ENCODE measurements around the gene RBM20. TPM values are rescaled to one million over a fixed set of nuclear protein-coding genes. Genes with fewer than 3 reads are reported as not detected.

The RBM20 gene
- total RNA-seq, 1 experiment from 2014 or later, result 0.10 TPM

GRCh38 chr10:110828525-110828924 lies 184.4 kb downstream of the RBM20 start:
- CTCF ChIA-PET, result no interaction called here
- POLR2A ChIA-PET, result no interaction called here

GRCh38 chr10:110829721-110830410 lies 185.7 kb downstream of the RBM20 start:
- intact Hi-C loops (cut with micrococcal nuclease; ENCODE audit: unreplicated experiment), result no loop called here
- H3K27me3 ChIP-seq (ENCODE audit: control insufficient read depth, insufficient read depth, low read length), result peaks cover 3% of the 10 kb centered on the region
- TF ChIP-seq SIN3A (IDR thresholded peaks at IDR 0.05; ENCODE audit: borderline replicate concordance, insufficient read depth, low read depth, low read length) (no peak), CTCF (IDR thresholded peaks at IDR 0.05) (no peak), TCF7L2 (IDR thresholded peaks at IDR 0.05; ENCODE audit: low read depth, low read length) (no peak), REST (IDR thresholded peaks at IDR 0.05; ENCODE audit: insufficient read depth in 1 of 2, low read depth in 2 of 2, low read length in 1 of 2) (no peak), POLR2AphosphoS5 (IDR thresholded peaks at IDR 0.05; ENCODE audit: low read depth, low read length) (no peak)
- no TSS peak for BruUV-seq (replicated peaks)
- DNase-seq (ENCODE audit: low read depth, low spot score), result no peak
- ChIA-PET POLR2A (no interaction called here), CTCF (no interaction called here)
- no peaks in the 10 kb centered on the region for H3K4me1 ChIP-seq (ENCODE audit: control insufficient read depth, insufficient read depth, low read length)
- H3K36me3 ChIP-seq (ENCODE audit: control insufficient read depth, insufficient read depth, low read length), result no peaks in the 10 kb centered on the region
- in situ Hi-C loops (cut with HindIII; ENCODE audit: low pct_unique_long_range_greater_than_20kb, low sequenced_read_pairs), result no loop called here
- no peak for ATAC-seq
- no peak overlapping the region for H3K4me3 ChIP-seq (ENCODE audit: low read depth in 2 of 2, low read length in 2 of 2)
- no peaks in the 10 kb centered on the region for H3K9me3 ChIP-seq (ENCODE audit: control insufficient read depth, insufficient read depth, low read depth, low read length)
- H3K27ac ChIP-seq (ENCODE audit: low read length), result no peak overlapping the region

More at GRCh38 chr10:110828525-110828924, 184.4 kb downstream of the RBM20 start:
- ATAC-seq (no peak), DNase-seq (ENCODE audit: low read depth, low spot score) (no peak)
- no TSS peak for BruUV-seq (replicated peaks)
- H3K4me3 ChIP-seq (ENCODE audit: low read depth in 2 of 2, low read length in 2 of 2), result no peak overlapping the region
- H3K4me1 ChIP-seq (ENCODE audit: control insufficient read depth, insufficient read depth, low read length), result no peaks in the 10 kb centered on the region
- intact Hi-C loops (cut with micrococcal nuclease; ENCODE audit: unreplicated experiment), result no loop called here
- in situ Hi-C loops (cut with HindIII; ENCODE audit: low pct_unique_long_range_greater_than_20kb, low sequenced_read_pairs), result no loop called here
- H3K27me3 ChIP-seq (ENCODE audit: control insufficient read depth, insufficient read depth, low read length), result peaks cover 3% of the 10 kb centered on the region
- H3K27ac ChIP-seq (ENCODE audit: low read length), result no peak overlapping the region
- TF ChIP-seq REST (IDR thresholded peaks at IDR 0.05; ENCODE audit: insufficient read depth in 1 of 2, low read depth in 2 of 2, low read length in 1 of 2) (no peak), TCF7L2 (IDR thresholded peaks at IDR 0.05; ENCODE audit: low read depth, low read length) (no peak), CTCF (IDR thresholded peaks at IDR 0.05) (no peak), SIN3A (IDR thresholded peaks at IDR 0.05; ENCODE audit: borderline replicate concordance, insufficient read depth, low read depth, low read length) (no peak), POLR2AphosphoS5 (IDR thresholded peaks at IDR 0.05; ENCODE audit: low read depth, low read length) (no peak)
- no peaks in the 10 kb centered on the region for H3K9me3 ChIP-seq (ENCODE audit: control insufficient read depth, insufficient read depth, low read depth, low read length)
- no peaks in the 10 kb centered on the region for H3K36me3 ChIP-seq (ENCODE audit: control insufficient read depth, insufficient read depth, low read length)

Data from Panc1 (cell line).